ENCODE results near the gene PHLDB2. TPM values are rescaled to one million over a fixed set of nuclear protein-coding genes. Genes with fewer than 3 reads are reported as not detected.

The PHLDB2 gene
- total and polyA plus RNA-seq, 2 of the 4 experiments (the other 2 are of a cell fraction), result 10.6 to 28.7 TPM

DNA sequence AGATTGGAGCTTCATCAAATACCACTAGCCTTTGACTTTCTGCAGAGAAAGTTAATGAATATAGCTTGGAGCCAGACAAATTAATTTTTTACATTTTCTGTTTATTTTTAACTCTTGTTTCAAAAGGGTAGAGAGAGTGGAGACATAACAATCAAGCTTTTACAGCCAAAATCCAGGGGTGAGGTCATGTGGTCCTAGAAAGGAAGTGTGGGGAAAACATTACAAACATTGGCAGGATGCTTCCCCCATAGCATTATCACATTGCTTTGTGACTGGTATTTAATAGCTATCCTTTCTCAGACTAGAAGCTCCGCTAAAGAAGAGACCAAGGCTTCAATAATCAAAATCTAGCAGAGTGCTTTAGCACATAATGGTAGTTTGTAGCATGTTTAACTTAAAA lies 46.4 kb upstream of the PHLDB2 start:
- H2AFZ ChIP-seq (replicated peaks; ENCODE audit: low read length, poor library complexity), result no peak overlapping the region
- no peak overlapping the region for H2BK15ac ChIP-seq (ENCODE audit: low read depth, low read length)
- H3K4me3 ChIP-seq (ENCODE audit: insufficient read depth, low read depth, low read length), result no peak overlapping the region
- H3K9ac ChIP-seq (ENCODE audit: low read depth, low read length), result no peak overlapping the region
- in situ Hi-C loops (cut with MboI; ENCODE audit: low sequenced_read_pairs) (no loop called here), intact Hi-C loops (cut with micrococcal nuclease) (loop anchor here (5.0 kb wide), 1 partner anchor 35 kb away; no protein-coding TSS in a partner anchor), dilution Hi-C loops (cut with HindIII; ENCODE audit: low sequenced_read_pairs, unreplicated experiment) (no loop called here)
- no CpG with 5 or more reads among the region's 1 CpG for WGBS, 2 experiments (ENCODE audit: extremely low coverage in 2 of 2, insufficient read length in 1 of 2)
- H4K20me1 ChIP-seq (ENCODE audit: insufficient read depth, low read length), result no peaks in the 10 kb centered on the region
- ChIA-PET POLR2A (ENCODE audit: unreplicated experiment) (no interaction called here), CTCF (interaction anchor here (0.7 to 1.6 kb wide), 4 partner anchors 10 to 63 kb away, joined by 3 to 4 read pairs (median 4); no protein-coding TSS in a partner anchor)
- TF ChIP-seq, protein P1, sequence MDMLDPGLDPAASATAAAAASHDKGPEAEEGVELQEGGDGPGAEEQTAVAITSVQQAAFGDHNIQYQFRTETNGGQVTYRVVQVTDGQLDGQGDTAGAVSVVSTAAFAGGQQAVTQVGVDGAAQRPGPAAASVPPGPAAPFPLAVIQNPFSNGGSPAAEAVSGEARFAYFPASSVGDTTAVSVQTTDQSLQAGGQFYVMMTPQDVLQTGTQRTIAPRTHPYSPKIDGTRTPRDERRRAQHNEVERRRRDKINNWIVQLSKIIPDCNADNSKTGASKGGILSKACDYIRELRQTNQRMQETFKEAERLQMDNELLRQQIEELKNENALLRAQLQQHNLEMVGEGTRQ (IDR thresholded peaks at IDR 0.05; ENCODE audit: low read depth, low read length), result no peak
- TF ChIP-seq, protein P2, sequence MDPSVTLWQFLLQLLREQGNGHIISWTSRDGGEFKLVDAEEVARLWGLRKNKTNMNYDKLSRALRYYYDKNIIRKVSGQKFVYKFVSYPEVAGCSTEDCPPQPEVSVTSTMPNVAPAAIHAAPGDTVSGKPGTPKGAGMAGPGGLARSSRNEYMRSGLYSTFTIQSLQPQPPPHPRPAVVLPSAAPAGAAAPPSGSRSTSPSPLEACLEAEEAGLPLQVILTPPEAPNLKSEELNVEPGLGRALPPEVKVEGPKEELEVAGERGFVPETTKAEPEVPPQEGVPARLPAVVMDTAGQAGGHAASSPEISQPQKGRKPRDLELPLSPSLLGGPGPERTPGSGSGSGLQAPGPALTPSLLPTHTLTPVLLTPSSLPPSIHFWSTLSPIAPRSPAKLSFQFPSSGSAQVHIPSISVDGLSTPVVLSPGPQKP (IDR thresholded peaks at IDR 0.05; ENCODE audit: borderline replicate concordance, low read depth, low read length), result no peak
- no peak for TF ChIP-seq MAFK (IDR thresholded peaks at IDR 0.05; ENCODE audit: low read depth, low read length)
- TF ChIP-seq RCOR1 (IDR thresholded peaks at IDR 0.05; ENCODE audit: insufficient replicate concordance, low read length), result no peak
- TF ChIP-seq CHD1 (IDR thresholded peaks at IDR 0.05; ENCODE audit: low read depth, low read length), result no peak
- TF ChIP-seq RAD21 (IDR thresholded peaks at IDR 0.05; ENCODE audit: low read length), result no peak
- no peak for TF ChIP-seq CEBPB (IDR thresholded peaks at IDR 0.05; ENCODE audit: low read depth, low read length)
- no peak for TF ChIP-seq MXI1 (IDR thresholded peaks at IDR 0.05; ENCODE audit: borderline replicate concordance, low read depth, low read length)
- TF ChIP-seq NFE2L2 (IDR thresholded peaks at IDR 0.05; ENCODE audit: low read depth, low read length), result no peak
- TF ChIP-seq MAZ (IDR thresholded peaks at IDR 0.05; ENCODE audit: borderline replicate concordance, low read depth, low read length), result no peak
- TF ChIP-seq FOS (IDR thresholded peaks at IDR 0.05; ENCODE audit: low read depth, low read length), result no peak
- TF ChIP-seq SMC3 (IDR thresholded peaks at IDR 0.05; ENCODE audit: low read depth, low read length), result no peak
- TF ChIP-seq, protein P3, sequence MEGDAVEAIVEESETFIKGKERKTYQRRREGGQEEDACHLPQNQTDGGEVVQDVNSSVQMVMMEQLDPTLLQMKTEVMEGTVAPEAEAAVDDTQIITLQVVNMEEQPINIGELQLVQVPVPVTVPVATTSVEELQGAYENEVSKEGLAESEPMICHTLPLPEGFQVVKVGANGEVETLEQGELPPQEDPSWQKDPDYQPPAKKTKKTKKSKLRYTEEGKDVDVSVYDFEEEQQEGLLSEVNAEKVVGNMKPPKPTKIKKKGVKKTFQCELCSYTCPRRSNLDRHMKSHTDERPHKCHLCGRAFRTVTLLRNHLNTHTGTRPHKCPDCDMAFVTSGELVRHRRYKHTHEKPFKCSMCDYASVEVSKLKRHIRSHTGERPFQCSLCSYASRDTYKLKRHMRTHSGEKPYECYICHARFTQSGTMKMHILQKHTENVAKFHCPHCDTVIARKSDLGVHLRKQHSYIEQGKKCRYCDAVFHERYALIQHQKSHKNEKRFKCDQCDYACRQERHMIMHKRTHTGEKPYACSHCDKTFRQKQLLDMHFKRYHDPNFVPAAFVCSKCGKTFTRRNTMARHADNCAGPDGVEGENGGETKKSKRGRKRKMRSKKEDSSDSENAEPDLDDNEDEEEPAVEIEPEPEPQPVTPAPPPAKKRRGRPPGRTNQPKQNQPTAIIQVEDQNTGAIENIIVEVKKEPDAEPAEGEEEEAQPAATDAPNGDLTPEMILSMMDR (conservative IDR thresholded peaks at IDR 0.05; ENCODE audit: low read depth, low read length), result no peak
- TF ChIP-seq BHLHE40 (IDR thresholded peaks at IDR 0.05; ENCODE audit: low read depth, low read length), result no peak
- TF ChIP-seq RFX5 (IDR thresholded peaks at IDR 0.05; ENCODE audit: low read depth, low read length), result no peak
- no peak for TF ChIP-seq POLR2A (IDR thresholded peaks at IDR 0.05; ENCODE audit: low read depth, low read length)
- H3K14ac ChIP-seq (replicated peaks; ENCODE audit: low read depth, low read length), result no peak overlapping the region
- no peak overlapping the region for H3K18ac ChIP-seq (ENCODE audit: low read depth, low read length)
- no peaks in the 10 kb centered on the region for H3K27me3 ChIP-seq (ENCODE audit: control insufficient read depth, insufficient read depth, low read length)
- no peak overlapping the region for H4K8ac ChIP-seq (ENCODE audit: low read depth in 2 of 2, low read length in 2 of 2)
- no peak overlapping the region for H2BK5ac ChIP-seq (ENCODE audit: low read depth, low read length, poor library complexity, severe bottlenecking)
- no peak overlapping the region for H4K91ac ChIP-seq (ENCODE audit: insufficient read depth, low read depth, low read length)
- no peak overlapping the region for H3K4ac ChIP-seq (ENCODE audit: low read depth, low read length)
- BruUV-seq (replicated peaks), result no TSS peak
- no peak overlapping the region for H3K23ac ChIP-seq (ENCODE audit: low read depth, low read length)
- no peaks in the 10 kb centered on the region for H3K9me3 ChIP-seq (ENCODE audit: control insufficient read depth, insufficient read depth, low read length)
- H2BK20ac ChIP-seq (ENCODE audit: low read depth, low read length), result no peak overlapping the region
- no peak overlapping the region for H2AK9ac ChIP-seq (replicated peaks; ENCODE audit: low read depth, low read length, poor library complexity)
- H2BK120ac ChIP-seq (ENCODE audit: low read depth, low read length), result no peak overlapping the region
- H3K27ac ChIP-seq (ENCODE audit: insufficient read depth, low read length), result no peak overlapping the region
- no peak overlapping the region for H3K56ac ChIP-seq (ENCODE audit: extremely low read depth, insufficient read depth, low read length)
- no peaks in the 10 kb centered on the region for H3K79me1 ChIP-seq (ENCODE audit: low read depth in 1 of 2, low read length in 2 of 2)
- DNase-seq, result no peak
- peaks cover 10% of the 10 kb centered on the region for H3K4me1 ChIP-seq (ENCODE audit: control insufficient read depth, insufficient read depth, low read length)
- H4K5ac ChIP-seq (ENCODE audit: low read depth, low read length), result no peak overlapping the region
- no peak overlapping the region for H2AK5ac ChIP-seq (ENCODE audit: low read depth, low read length)
- H3K4me2 ChIP-seq (ENCODE audit: low read depth, low read length), result no peak overlapping the region
- no peak for ATAC-seq (ENCODE audit: low read depth)
- peaks cover 6% of the 10 kb centered on the region for H3K9me1 ChIP-seq (ENCODE audit: insufficient read depth, low read length)
- no peaks in the 10 kb centered on the region for H3K36me3 ChIP-seq (ENCODE audit: control insufficient read depth, insufficient read depth, low read length)

Data from IMR-90 (cell line).